DMS153 treated with DMSO at 0.1 percent for 48 hours (cell line): Measurements from ENCODE around the gene TMEM117.

Experiments used
- DNase-seq: peaks from one replicate; lab custom pipeline; 2025; ENCODE audit not compliant: unreplicated experiment; lab: John Stamatoyannopoulos, UW

Gene TMEM117

DNA sequence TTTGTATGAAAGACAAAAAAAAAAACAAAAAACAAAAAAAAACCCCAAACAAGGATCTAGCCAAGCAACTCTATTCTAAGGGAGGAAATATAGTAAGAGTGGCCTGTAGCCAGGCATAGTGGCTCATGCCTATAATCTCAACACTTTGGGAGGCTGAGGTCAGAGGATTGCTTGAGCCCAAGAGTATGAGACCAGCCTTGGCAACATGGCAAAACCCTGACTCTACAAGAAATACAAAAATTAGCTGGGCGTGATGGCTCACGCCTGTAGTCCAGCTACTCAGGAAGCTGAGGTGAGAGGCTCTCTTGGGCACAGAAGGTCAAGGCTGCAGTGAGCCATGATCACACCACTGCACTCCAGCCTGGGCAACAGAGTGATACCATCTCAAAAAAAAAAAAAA is 47.9 kb downstream of the TMEM117 start:
- DNase-seq = no peak

DNA sequence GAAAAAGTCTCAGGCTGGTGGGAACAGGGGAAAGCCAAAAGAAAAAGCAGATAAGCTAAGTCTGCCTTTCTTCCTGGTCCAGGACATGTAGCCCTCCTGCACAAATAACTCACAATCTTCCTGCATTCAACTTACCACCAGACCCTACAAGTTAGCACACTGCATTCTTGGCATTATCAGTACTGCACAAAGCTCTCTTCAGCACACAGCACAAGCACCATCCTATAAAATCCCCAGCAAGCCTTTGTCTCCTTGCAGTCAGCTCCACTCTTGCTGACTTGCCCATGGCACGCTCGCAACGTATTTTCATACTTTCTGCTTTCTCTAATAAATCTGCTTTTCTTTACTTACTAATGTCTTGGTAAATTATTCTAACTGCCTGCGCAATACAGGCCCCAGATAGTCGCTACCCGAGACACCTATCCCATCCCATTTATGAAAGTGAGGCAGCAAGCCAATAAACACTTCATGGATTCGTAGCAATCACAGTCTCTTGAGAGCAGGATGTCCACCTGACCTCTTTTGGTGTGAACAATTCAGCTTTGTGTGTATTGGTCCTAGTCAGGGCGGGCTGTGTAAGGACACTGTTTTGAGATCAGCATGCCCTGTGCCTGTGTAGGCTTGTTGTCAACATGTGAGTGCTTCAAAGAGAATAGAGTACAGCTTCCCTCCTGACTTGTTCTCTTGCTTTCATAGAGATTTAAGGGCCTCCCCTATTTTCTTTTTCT is 49.0 kb downstream of the TMEM117 start:
- peak; percentile 77 for DNase-seq

DNA sequence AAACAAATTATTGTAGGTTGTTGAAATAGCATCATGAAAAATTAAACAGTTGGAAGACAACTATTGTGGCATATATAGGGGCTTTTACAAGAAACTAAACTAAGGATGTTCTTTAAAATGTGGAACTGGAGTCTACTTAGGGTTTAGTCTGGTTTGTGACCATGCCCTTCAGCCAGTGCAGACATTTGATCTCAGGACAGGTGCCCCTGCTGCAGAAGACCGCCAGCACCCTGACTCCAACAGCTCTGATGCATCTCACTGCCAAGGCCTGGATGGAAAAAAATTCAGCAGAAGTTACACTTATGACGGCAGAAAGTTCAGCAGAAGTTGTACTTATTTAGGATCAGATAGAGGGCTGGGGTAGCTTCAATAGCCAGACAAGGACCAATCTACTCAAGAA is 51.5 kb downstream of the TMEM117 start:
- no peak for DNase-seq

DNA sequence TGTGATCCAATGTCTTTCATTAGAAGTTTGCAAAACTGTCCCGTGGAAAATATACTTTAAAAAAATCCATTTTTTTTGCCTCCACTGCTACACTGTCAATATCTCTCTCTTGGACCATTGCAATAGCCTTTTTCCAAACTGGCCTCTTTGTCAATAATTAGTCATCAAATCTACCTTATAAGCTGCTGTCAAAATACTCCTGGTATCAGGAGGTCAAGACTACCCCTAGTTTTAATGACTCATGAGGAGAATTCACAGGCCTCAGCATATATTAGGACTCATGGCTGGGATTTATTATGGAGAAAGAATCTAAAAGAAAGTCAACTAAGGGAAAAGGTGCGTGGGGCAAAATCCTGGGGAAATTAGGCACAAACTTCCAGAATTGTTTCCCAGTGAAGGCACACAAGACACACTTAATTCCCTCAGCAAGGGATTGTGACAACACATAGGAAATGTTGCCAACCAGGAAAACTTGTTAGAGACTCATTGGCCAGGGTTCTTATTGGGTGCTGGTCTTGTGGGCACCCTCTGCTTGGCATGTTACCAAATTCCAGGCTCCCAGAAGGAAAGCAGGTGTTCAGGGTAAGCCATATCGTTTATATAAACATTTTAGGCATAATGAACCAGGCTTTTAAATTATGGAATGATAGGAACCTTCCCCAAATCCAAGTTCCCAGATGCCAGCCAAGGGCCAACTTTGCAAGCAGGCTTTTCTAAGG is 56.1 kb downstream of the TMEM117 start:
- no peak for DNase-seq

DNA sequence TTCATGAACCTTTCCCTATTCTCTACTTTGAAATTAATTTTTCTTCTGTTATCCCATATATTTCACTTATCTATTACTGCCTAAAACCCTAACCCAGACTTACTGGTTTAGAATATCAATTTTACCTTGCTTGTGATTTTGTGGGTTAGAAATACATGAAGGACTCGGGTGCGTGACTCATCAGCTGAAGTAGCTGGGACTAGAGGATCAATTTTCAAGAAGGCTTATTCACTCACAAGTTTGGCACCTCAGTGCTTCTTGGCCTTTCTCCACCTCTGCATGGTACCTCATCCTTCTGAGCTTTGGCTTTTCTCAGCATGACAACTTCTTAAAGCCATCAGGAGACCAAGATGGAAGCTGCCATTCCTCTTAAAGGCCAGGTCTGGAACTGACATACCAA is 57.8 kb downstream of the TMEM117 start:
- DNase-seq = no peak

DNA sequence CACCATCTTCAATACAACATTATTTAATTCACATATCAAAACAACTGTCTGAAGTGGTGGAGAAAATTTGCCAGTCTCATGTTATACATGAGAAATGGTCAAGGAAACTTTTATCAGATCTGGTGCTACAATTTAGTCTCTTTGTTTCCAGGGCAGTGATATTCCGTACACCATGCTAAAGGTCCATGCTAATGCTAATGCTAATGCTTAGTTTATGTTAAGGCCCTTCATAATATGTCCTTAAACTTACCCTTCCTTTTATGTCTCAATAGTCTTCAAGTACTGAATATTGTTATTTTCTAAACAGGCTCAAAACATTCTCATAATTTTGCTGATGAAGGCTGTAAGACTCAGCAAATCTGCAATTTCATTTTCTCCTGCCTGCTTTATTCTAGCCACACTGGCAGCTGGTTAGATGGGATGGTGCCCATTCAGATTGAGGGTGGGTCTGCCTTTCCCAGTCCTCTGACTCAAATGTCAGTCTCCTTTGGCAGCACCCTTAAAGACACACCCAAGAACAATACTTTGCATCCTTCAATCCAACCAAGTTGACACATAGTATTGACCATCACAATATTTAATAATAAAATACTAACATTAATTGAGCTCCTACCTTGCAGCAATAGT is 59.8 kb downstream of the TMEM117 start:
- no peak for DNase-seq

DNA sequence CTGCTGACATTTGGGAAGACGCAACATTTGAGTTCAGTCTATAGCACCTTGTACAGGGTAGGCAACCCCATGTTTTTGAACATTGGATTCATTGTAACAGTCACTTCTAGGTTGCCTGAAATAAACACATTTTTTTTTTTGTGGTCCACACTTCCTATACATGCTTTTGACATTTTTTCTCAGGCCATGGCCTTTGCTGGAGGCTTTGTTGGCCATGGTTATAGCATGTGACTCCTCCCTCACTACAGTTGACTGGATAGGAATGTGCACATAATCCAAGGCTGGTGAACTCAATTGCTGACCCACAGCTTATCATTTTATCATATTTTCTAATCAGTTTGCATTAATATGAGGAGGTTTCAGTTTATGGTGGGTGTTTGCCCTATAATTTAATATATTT is 60.6 kb downstream of the TMEM117 start:
- no peak for DNase-seq

DNA sequence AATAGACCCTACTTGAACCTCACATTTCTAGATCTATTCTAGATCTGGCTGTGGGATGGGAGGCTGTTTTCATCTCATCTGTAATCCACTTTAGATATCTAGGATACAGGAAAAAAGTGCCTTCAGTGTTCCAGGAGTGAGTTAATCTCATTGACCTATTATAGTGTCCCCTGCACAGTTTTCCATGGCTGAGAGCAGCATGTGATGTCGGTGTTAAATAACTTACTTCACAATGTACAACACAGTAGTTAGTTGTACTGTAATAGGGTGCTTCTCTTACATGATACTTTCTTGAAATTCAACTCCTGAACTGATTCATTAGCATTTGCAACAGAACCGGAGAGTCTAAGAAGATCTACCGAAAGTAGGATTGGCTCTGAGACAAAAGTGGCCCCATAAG is 62.6 kb downstream of the TMEM117 start:
- no peak for DNase-seq

DNA sequence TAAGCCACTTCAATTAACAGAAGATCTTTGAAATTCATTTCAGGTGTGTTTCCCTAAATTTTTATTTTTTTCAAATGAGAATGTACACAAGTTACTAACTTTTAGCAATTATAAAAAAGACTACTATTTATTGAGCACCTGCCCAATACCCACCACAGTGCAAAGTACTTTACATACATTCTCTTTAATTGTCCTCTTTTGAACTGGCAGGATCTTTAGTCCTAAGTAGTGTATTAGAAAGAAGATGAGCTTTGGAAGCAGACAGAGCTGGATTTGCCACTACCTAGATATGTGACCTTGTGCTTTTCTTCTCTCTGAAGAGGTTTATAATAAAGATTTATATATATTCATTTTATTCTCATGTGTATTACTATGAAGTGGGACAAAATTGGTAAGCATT is 63.7 kb downstream of the TMEM117 start:
- no peak for DNase-seq

DNA sequence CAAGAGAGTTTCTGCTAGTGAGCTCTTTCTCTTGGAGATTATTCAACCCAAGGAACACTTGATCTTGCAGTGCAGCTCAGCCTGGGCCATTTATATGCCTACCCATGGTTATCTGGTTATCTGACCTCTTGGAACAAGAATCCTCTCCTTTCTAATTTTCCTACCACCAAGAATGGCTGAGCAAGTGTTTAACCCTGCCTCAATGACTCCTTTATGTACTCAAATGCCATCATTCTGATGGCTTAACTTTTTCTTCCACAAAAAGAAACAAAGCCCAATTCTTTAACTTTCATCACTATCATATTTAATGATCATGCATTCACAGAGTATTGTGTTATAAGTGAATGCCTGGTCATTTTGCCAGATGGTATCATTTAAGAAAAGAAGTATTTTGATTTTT is 67.8 kb downstream of the TMEM117 start:
- DNase-seq = no peak

DNA sequence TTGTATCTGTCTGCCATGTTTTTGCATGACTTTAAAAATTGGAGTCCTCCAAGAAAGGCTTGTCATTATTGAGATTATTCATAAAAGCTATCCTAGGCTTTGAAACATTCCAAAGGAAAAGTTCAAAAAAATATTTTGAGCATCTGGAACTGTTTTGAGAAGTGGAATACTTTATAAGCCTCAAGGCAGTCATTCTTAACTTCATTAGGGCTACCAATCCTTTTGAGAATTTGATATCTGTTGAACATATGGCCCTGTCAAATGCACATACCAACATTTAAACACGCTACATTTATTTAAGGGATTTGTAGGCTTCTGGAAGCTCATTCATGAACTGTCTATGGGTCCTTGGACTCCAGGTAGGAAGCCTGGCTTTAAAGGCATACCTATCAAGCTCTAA is 77.0 kb downstream of the TMEM117 start:
- no peak for DNase-seq

DNA sequence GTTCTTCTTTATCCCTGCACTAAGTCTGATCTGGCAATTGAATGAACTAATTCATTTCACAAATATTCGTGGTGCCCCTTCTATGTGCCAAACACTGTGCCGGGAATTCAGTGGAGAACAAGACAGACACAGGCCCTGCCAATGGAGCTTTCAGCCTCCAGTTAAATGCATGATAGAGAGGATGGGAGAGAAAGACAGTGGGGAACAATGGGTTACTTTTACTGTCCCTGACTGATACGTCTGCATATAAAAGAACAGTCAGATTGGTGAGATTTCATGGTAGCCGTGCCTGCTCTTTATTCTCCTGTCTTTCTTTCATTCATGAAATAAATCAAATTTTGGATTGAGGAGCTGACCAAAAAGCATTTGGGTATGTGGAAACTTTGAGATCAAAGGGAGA is 78.5 kb downstream of the TMEM117 start:
- DNase-seq = no peak

DNA sequence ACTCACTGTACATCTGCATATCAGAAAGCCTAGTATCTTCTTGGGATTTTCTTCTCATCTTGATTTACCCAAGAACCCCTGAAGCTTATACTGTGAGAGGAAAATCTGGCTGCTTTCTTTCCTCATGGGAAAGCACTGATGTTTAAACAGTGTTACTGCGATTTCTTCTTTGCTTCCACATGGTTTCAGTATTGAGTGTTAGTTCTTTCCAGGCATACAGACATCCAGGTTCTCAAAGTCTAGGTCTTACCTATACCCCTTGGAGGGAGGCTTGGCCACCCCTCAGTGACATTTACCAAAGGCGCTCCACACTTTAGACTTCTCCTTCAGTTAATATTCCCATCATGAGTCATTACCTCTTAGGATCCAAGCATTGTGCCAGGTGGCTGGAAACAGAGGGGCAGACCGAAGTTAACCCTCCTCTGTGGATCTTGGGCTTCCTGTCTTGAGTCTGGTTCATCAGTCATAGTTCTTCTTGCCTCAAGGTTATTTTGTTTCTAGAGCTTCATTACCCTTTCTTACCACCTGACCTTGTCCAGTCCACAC is 79.1 kb downstream of the TMEM117 start:
- DNase-seq = peak; percentile 2

DNA sequence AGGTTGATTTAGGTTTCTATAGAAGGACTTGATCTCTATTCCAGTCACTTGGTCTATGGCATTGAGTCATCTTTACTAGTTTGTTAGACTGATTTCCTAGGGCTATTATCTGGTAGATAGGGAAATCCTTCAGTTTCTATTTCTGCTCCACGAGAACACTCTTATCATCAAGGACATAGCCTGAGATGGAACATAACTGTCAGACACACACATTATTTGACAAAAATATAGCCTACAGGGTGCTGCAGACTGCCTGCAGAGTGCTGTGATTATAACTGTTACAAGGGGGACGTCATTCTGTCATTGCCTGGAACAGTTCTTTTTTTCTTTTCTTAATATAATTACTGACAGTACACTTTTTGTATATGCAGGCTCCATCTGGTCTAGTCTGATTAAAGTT is 82.0 kb downstream of the TMEM117 start:
- no peak for DNase-seq

DNA sequence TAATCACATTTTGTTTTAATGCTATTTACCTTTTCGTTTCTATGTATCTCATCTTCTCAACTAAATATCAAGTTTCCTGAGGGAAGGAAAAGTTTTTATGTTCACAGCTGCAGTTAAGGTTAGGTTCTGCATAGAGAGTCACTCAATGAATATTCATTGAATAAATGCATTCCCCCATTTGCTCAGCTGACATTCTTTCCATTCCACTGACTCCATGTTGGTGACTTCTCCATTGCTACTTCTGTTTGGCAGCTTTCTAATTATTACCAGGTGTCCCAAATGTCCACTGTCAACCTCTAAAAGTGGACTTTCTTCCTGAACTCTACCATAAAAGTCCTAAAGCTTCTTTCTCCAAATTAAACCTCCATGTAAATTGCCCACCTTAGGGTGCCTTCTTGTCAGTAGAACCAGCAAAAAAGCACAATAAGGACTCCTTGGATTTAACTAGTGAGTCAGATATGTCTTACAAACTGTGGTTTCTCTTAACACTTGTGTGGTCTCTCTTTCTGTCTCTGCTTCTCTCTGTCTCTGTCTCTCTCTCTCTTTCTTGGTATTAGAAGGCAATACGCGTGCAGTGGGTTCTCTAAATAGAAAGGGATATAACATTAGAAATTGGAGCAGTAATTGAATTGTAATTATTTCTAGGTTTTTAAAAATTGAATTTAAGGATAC is 85.9 kb downstream of the TMEM117 start:
- no peak for DNase-seq

DNA sequence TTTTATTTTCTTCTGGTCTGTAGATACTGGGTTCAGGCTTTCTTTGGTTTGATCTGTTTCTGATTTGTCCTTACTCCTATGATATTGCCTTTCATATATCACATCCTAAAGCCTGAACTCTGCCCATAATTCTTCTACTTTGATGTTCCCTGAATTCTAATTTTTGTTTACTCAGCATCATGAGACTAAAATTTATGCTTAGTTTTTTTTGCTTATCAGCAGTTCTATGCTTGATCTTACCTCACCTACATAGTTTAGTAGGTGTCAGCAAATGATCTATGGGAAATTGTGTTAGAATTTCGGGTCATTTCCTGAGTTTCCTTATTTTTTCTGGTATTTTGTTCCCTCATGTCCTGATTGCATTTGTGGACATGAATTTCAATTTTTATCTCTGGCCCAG is 94.2 kb downstream of the TMEM117 start:
- DNase-seq = no peak

DNA sequence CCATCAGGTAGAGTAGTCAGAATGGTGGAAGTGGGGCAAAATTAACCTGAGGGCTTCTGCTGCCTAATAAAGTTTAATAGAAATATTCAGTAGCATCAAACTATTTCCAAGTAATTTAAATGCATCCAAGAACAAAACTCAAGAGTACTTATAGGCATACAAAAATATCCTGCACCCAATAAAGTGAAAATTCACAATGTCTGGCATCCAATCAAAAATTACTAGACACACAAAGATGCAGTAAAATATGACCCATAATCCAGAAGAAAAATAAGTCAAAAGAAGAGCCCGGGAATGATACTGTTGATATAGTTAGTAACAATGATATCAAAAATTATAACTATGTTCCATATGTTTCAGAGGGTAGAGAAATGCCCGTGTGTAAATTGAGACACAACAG is 95.3 kb downstream of the TMEM117 start:
- no peak for DNase-seq

DNA sequence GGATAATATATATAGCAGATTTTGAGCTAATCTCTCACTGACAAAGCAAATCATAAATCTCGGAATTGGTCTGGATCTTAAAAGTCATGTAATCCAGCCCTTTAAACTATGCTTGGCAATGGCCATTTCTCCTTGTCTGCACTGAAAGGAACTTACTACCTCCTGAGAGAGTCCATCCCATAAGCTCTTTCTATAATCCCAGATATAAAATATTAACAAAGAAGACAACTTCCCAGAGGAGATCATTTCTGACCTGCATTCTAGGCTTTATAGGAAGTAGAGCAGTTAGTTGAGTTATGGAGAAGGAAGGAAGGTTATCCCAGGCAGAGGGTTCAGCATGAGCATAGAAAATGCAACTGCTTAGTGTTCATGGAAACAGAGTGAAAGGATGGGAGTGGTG is 99.7 kb downstream of the TMEM117 start:
- no peak for DNase-seq

DNA sequence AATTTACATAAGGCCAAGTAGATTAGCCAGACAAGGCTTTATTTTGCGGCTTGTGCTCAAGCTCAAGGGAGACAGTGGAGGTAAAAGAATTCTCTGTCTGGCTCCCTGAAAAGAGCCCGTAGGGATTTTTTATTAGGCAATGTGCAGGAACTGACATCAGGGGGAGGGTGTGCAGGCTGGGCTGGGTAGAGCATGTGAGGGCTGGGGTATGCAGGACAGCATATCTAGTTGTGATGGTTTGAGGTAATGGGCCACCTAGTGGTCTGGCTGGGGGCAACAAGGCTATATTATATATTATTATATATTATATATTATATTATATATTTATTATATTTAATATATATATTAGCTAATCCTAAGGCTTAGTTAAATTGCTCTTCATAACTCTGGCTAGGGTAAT is 102.1 kb downstream of the TMEM117 start:
- no peak for DNase-seq

DNA sequence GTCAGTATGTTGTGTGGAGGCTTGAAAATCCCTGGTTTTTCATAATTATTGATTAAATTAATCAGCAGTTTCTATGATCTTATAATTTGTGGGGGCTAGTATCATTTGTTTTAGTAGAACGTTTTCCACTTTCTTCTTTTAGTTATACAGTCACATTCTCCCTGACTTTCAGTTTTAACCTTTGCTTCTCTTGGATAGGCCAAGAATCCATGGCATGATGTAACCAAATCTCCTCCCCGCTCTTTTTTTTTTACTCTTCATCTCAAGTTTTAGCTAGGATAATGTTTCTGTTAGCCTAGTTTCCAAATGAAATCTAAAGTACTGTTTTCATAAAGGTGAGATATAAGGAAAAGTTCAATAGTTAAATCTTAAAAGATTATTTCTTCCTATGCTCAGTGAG is 106.5 kb downstream of the TMEM117 start:
- DNase-seq = no peak

DNA sequence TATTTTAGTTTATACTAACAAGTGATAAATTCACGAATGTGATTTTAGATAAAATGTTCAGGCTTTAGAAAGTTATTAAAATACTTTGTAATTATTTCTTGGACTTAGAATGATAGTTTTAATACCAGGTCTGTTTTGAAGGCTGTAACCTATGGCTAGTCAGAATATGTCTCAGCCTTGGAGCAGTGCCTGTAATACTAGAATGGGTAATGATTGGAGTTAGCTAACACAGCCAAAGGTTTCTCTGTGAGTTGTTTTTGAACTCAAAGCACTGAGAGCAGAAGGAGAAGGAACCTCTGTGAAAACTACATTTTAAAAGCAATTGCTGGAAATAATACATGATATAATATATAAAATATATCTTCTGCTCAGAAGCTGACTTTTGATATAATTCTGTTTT is 110.1 kb downstream of the TMEM117 start:
- DNase-seq = no peak

DNA sequence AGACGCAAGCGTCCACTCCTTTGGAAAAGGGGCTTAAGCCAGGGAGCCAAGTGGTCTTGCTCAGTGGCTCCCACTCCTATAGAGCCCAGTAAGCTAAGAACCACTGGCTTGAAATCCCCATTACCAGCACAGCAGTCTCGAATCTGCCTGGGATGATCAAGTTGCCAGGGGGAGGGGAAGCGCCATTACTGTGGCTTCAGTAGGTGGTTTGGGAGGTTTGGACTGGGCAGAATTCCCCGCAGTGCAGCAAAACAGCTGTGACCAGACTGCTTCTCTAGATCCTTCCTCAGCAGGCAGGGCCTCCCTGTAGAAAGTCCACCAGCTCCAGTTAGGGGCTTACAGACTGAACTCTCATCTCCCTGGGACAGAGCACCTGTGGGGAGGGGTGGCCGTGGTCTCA is 115.4 kb downstream of the TMEM117 start:
- no peak for DNase-seq
